Measurements from ENCODE around the gene FHAD1.

The FHAD1 gene

GRCh38 chr1:15400627-15401026, 153.6 kb downstream of the FHAD1 start:
- no peak for DNase-seq (ENCODE audit: low spot score)

GRCh38 chr1:15401391-15402055, 154.5 kb downstream of the FHAD1 start:
- DNase-seq (ENCODE audit: low spot score): peak; percentile 96

- no peak for DNase-seq (ENCODE audit: low spot score)
Observed at GRCh38 chr1:15402809-15403450, 155.9 kb downstream of the FHAD1 start.

GRCh38 chr1:15403962-15404580, 157.0 kb downstream of the FHAD1 start:
- no peak for DNase-seq (ENCODE audit: low spot score)

- no peak for DNase-seq (ENCODE audit: low spot score)
Observed at GRCh38 chr1:15405106-15405850, 158.3 kb downstream of the FHAD1 start.

- no peak for DNase-seq (ENCODE audit: low spot score)
Observed at GRCh38 chr1:15406614-15407559, 159.9 kb downstream of the FHAD1 start.

GRCh38 chr1:15407580-15407979, 160.6 kb downstream of the FHAD1 start:
- peak; percentile 42 for DNase-seq (ENCODE audit: low spot score)

- DNase-seq (ENCODE audit: low spot score): peak; percentile 38
Observed at GRCh38 chr1:15408890-15409387, 161.9 kb downstream of the FHAD1 start.

GRCh38 chr1:15409388-15410222, 162.6 kb downstream of the FHAD1 start, which contains the start of gene EFHD2:
Gene EFHD2, plus strand, starts transcription at chr1:15409888. Its CDS starts 84 bp downstream, at chr1:15409972.
- DNase-seq (ENCODE audit: low spot score): peak; percentile 74

GRCh38 chr1:15410223-15410883, 163.3 kb downstream of the FHAD1 start:
- no peak for DNase-seq (ENCODE audit: low spot score)

- DNase-seq (ENCODE audit: low spot score): no peak
Observed at GRCh38 chr1:15410884-15411245, 163.8 kb downstream of the FHAD1 start.

- no peak for DNase-seq (ENCODE audit: low spot score)
Observed at GRCh38 chr1:15411593-15412137, 164.6 kb downstream of the FHAD1 start.

- no peak for DNase-seq (ENCODE audit: low spot score)
Observed at GRCh38 chr1:15412175-15412800, 165.3 kb downstream of the FHAD1 start.

GRCh38 chr1:15412843-15413242, 165.8 kb downstream of the FHAD1 start:
- peak; percentile 44 for DNase-seq (ENCODE audit: low spot score)

GRCh38 chr1:15413563-15414444, 166.8 kb downstream of the FHAD1 start:
- no peak for DNase-seq (ENCODE audit: low spot score)

GRCh38 chr1:15414445-15414983, 167.5 kb downstream of the FHAD1 start:
- DNase-seq (ENCODE audit: low spot score): no peak

- DNase-seq (ENCODE audit: low spot score): no peak
Observed at GRCh38 chr1:15417059-15417934, 170.3 kb downstream of the FHAD1 start.

All from cerebellar cortex (tissue), 1 donor.